Neuronal stem cell (in vitro differentiated cells): ENCODE data around the gene TAX1BP1.

Source experiments
- DNase-seq: peaks from one replicate; pipeline ENCODE4 v3.0.0-alpha.2; 2013; ENCODE audit warnings: low spot score
- H2AFZ ChIP-seq: one replicate; pipeline ENCODE4 v1.6.1; 2013; ENCODE audit warnings: mild to moderate bottlenecking, low read length, inconsistent platforms
- H2AK5ac ChIP-seq: 2 replicates; pipeline ENCODE4 v1.6.1; 2013; ENCODE audit warnings: low read depth, mild to moderate bottlenecking, inconsistent platforms, low read length, moderate library complexity, mixed read lengths
- H2BK120ac ChIP-seq: 2 replicates; pipeline ENCODE4 v1.6.1; 2013; ENCODE audit warnings: low read depth, mild to moderate bottlenecking, inconsistent platforms, low read length, moderate library complexity, mixed read lengths
- H2BK12ac ChIP-seq: one replicate; pipeline ENCODE4 v1.6.1; 2013; ENCODE audit warnings: low read length, inconsistent platforms
- H2BK15ac ChIP-seq: 2 replicates; pipeline ENCODE4 v1.6.1; 2013; ENCODE audit warnings: mild to moderate bottlenecking, low read length, inconsistent platforms, mixed read lengths
- H2BK5ac ChIP-seq: one replicate; pipeline ENCODE4 v1.6.1; 2013; ENCODE audit warnings: inconsistent platforms, mild to moderate bottlenecking, low read length, moderate library complexity
- H3K14ac ChIP-seq: one replicate; pipeline ENCODE4 v1.6.1; 2013; ENCODE audit warnings: low read length, inconsistent platforms
- H3K18ac ChIP-seq: 2 replicates; pipeline ENCODE4 v1.6.1; 2013; ENCODE audit warnings: low read length, inconsistent platforms
- H3K23ac ChIP-seq: 2 replicates; pipeline ENCODE4 v1.6.1; 2013; ENCODE audit warnings: low read depth, mild to moderate bottlenecking, mixed read lengths, low read length, inconsistent platforms; ENCODE audit not compliant: poor library complexity
- H3K27ac ChIP-seq: replicated peaks from 3 replicates; pipeline ENCODE4 v1.5.1; 2013; ENCODE audit warnings: low read length, inconsistent platforms
- H3K27me3 ChIP-seq, 3 experiments: 2 replicates each; pipeline ENCODE4 v1.6.1; 2013; ENCODE audit warnings: low read length in 3 of 3, mild to moderate bottlenecking in 2 of 3, inconsistent platforms in 1 of 3, low read depth in 1 of 3, mixed read lengths in 1 of 3, moderate library complexity in 1 of 3; ENCODE audit not compliant: control insufficient read depth in 3 of 3, insufficient read depth in 3 of 3
- H3K36me3 ChIP-seq, 2 donors: replicated peaks in 1 of 2; 2 replicates each; pipeline ENCODE4 v1.6.1; 2013; ENCODE audit warnings: low read length in 2 of 2; ENCODE audit not compliant: control insufficient read depth in 2 of 2, insufficient read depth in 2 of 2
- H3K4ac ChIP-seq: 2 replicates; pipeline ENCODE4 v1.6.1; 2013; ENCODE audit warnings: inconsistent platforms, mild to moderate bottlenecking, low read length, moderate library complexity
- H3K4me1 ChIP-seq, 2 donors: 1 replicate in 1 of 2; 2 replicates in 1 of 2; pipeline ENCODE4 v1.6.1; 2013; ENCODE audit warnings: low read length in 2 of 2, low read depth in 1 of 2; ENCODE audit not compliant: control insufficient read depth in 2 of 2, insufficient read depth in 1 of 2
- H3K4me2 ChIP-seq: one replicate; pipeline ENCODE4 v1.6.1; 2013; ENCODE audit warnings: mild to moderate bottlenecking, low read length, inconsistent platforms; ENCODE audit not compliant: insufficient read depth, poor library complexity, severe bottlenecking
- H3K4me3 ChIP-seq, 2 donors: 2 replicates each; pipeline ENCODE4 v1.5.1; 2013; ENCODE audit warnings: low read length in 2 of 2, mild to moderate bottlenecking in 2 of 2, inconsistent platforms in 1 of 2, moderate library complexity in 1 of 2
- H3K79me1 ChIP-seq: one replicate; pipeline ENCODE4 v1.6.1; 2013; ENCODE audit warnings: low read depth, mild to moderate bottlenecking, inconsistent platforms, low read length, moderate library complexity
- H3K9ac ChIP-seq: one replicate; pipeline ENCODE4 v1.6.1; 2013; ENCODE audit warnings: mild to moderate bottlenecking, low read depth, low read length, inconsistent platforms; ENCODE audit not compliant: poor library complexity
- H3K9me3 ChIP-seq, 2 donors: replicated peaks in 1 of 2; 2 replicates each; pipeline versions ENCODE3 to v1.6.1; 2013; ENCODE audit warnings: low read length in 2 of 2, mild to moderate bottlenecking in 2 of 2, inconsistent platforms in 1 of 2, low read depth in 1 of 2, mixed read lengths in 1 of 2, moderate library complexity in 1 of 2; ENCODE audit not compliant: control insufficient read depth in 2 of 2, insufficient read depth in 1 of 2
- H4K8ac ChIP-seq: one replicate; pipeline ENCODE4 v1.6.1; 2013; ENCODE audit warnings: low read depth, mild to moderate bottlenecking, inconsistent platforms, low read length, moderate library complexity
- H4K91ac ChIP-seq: one replicate; pipeline ENCODE4 v1.6.1; 2013; ENCODE audit warnings: low read length, low read depth, mild to moderate bottlenecking, inconsistent platforms; ENCODE audit not compliant: poor library complexity
- WGBS, 2 donors: extraction: QIAGEN DNeasy Blood & Tissue Kit; methylation state at CpG; one replicate each; pipeline ENCODE4 v1.1.7; 2013; ENCODE audit warnings: missing lambda C conversion rate in 2 of 2, mixed read lengths in 1 of 2; ENCODE audit not compliant: insufficient read length in 2 of 2, insufficient replicate concordance in 1 of 2; ENCODE audit errors: extremely low coverage in 2 of 2; 5-methylcytosine and 5-hydroxymethylcytosine counted together

Gene TAX1BP1

GRCh38 chr7:27795977-27796376, 56.0 kb downstream of the TAX1BP1 start:
- Histone ChIP-seq H3K4me3 (no peak overlapping the region), H4K8ac (no peak overlapping the region), H3K23ac (no peak overlapping the region), H2BK15ac (no peak overlapping the region), H3K27me3 (no peaks in the 10 kb centered on the region), H3K79me1 (no peaks in the 10 kb centered on the region), H2BK120ac (no peak overlapping the region), H3K4me1 (no peaks in the 10 kb centered on the region), H4K91ac (no peak overlapping the region), H2AK5ac (no peak overlapping the region), H2AFZ (no peak overlapping the region), H3K14ac (no peak overlapping the region), H3K9me3 (no peaks in the 10 kb centered on the region), H3K36me3 (peaks cover 2 to 75% of the 10 kb centered on the region in 2 donors), H2BK5ac (no peak overlapping the region), H3K9ac (no peak overlapping the region), H3K4ac (no peak overlapping the region), H3K18ac (no peak overlapping the region), H2BK12ac (no peak overlapping the region), H3K27ac (no peak overlapping the region), H3K4me2 (no peak overlapping the region)
- no CpG with 5 or more reads among the region's 1 CpG for WGBS, 2 donors
- no peak for DNase-seq

- no peak overlapping the region for H2BK12ac ChIP-seq
These were observed 59.2 kb downstream of the TAX1BP1 start for GRCh38 chr7:27799212-27799611.

GRCh38 chr7:27802999-27803398, 63.0 kb downstream of the TAX1BP1 start:
- 100% methylated on average over 1 of the region's 2 CpGs; no CpG with 5 or more reads in 1 of the 2 donors for WGBS, 2 donors
- H3K4me1 ChIP-seq: no peaks in the 10 kb centered on the region

More at GRCh38 chr7:27799212-27799611, 59.2 kb downstream of the TAX1BP1 start:
- no peak overlapping the region for H3K23ac ChIP-seq
- H3K14ac ChIP-seq: no peak overlapping the region
- no peak overlapping the region for H3K4me2 ChIP-seq
- DNase-seq: no peak
- no peak overlapping the region for H2AFZ ChIP-seq
- no peaks in the 10 kb centered on the region for H3K27me3 ChIP-seq
- H4K91ac ChIP-seq: no peak overlapping the region
- no peak overlapping the region for H3K4ac ChIP-seq
- H2BK120ac ChIP-seq: no peak overlapping the region
- H3K27ac ChIP-seq: no peak overlapping the region
- no peaks in the 10 kb centered on the region for H3K4me1 ChIP-seq
- H2BK5ac ChIP-seq: no peak overlapping the region
- H3K9me3 ChIP-seq: no peaks in the 10 kb centered on the region
- H3K36me3 ChIP-seq: peaks cover 0 to 55% of the 10 kb centered on the region in 2 donors
- H3K18ac ChIP-seq: no peak overlapping the region
- H3K79me1 ChIP-seq: no peaks in the 10 kb centered on the region
- no peak overlapping the region for H2BK15ac ChIP-seq
- H3K4me3 ChIP-seq: no peak overlapping the region
- no peak overlapping the region for H2AK5ac ChIP-seq
- H4K8ac ChIP-seq: no peak overlapping the region
- WGBS, 2 donors: no CpG with 5 or more reads among the region's 2 CpGs
- no peak overlapping the region for H3K9ac ChIP-seq

GRCh38 chr7:27804139-27804538, 64.2 kb downstream of the TAX1BP1 start:
- H3K9me3 ChIP-seq: no peaks in the 10 kb centered on the region
- DNase-seq: no peak
- H3K9ac ChIP-seq: no peak overlapping the region
- no peak overlapping the region for H4K91ac ChIP-seq
- no CpG with 5 or more reads among the region's 3 CpGs for WGBS, 2 donors
- H2AFZ ChIP-seq: no peak overlapping the region
- H3K23ac ChIP-seq: no peak overlapping the region
- H2BK5ac ChIP-seq: no peak overlapping the region
- no peaks in the 10 kb centered on the region for H3K27me3 ChIP-seq
- no peak overlapping the region for H4K8ac ChIP-seq
- H3K4me1 ChIP-seq: no peaks in the 10 kb centered on the region
- no peak overlapping the region for H3K4ac ChIP-seq
- no peak overlapping the region for H2BK12ac ChIP-seq
- peaks cover 0 to 14% of the 10 kb centered on the region in 2 donors for H3K36me3 ChIP-seq
- no peak overlapping the region for H2BK120ac ChIP-seq
- no peak overlapping the region for H2BK15ac ChIP-seq
- H3K4me2 ChIP-seq: no peak overlapping the region
- H3K27ac ChIP-seq: no peak overlapping the region
- H3K18ac ChIP-seq: no peak overlapping the region
- no peak overlapping the region for H2AK5ac ChIP-seq
- no peak overlapping the region for H3K4me3 ChIP-seq
- no peaks in the 10 kb centered on the region for H3K79me1 ChIP-seq
- H3K14ac ChIP-seq: no peak overlapping the region

More at GRCh38 chr7:27802999-27803398, 63.0 kb downstream of the TAX1BP1 start:
- H3K4me2 ChIP-seq: no peak overlapping the region
- H2BK120ac ChIP-seq: no peak overlapping the region
- DNase-seq: no peak
- H2BK15ac ChIP-seq: no peak overlapping the region
- H3K27ac ChIP-seq: no peak overlapping the region
- no peak overlapping the region for H2BK5ac ChIP-seq
- no peak overlapping the region for H4K91ac ChIP-seq
- H3K4me3 ChIP-seq: no peak overlapping the region
- H3K23ac ChIP-seq: no peak overlapping the region
- H2BK12ac ChIP-seq: no peak overlapping the region
- peaks cover 0 to 21% of the 10 kb centered on the region in 2 donors for H3K36me3 ChIP-seq
- H4K8ac ChIP-seq: no peak overlapping the region
- no peak overlapping the region for H2AFZ ChIP-seq
- H3K27me3 ChIP-seq: no peaks in the 10 kb centered on the region
- no peak overlapping the region for H3K18ac ChIP-seq
- H3K4ac ChIP-seq: no peak overlapping the region
- no peak overlapping the region for H3K9ac ChIP-seq
- no peaks in the 10 kb centered on the region for H3K9me3 ChIP-seq
- no peaks in the 10 kb centered on the region for H3K79me1 ChIP-seq
- no peak overlapping the region for H2AK5ac ChIP-seq
- H3K14ac ChIP-seq: no peak overlapping the region
